ENCODE measurements around the gene CDX1.

- TF ChIP-seq ZNF384 (IDR thresholded peaks at IDR 0.05) (no peak), BHLHE40 (IDR thresholded peaks at IDR 0.05; ENCODE audit: borderline replicate concordance) (no peak), ARNT (IDR thresholded peaks at IDR 0.05) (no peak), NFRKB (IDR thresholded peaks at IDR 0.05) (no peak), FOXK2 (IDR thresholded peaks at IDR 0.05) (no peak), TARDBP (IDR thresholded peaks at IDR 0.05) (no peak)
Observed at GRCh38 chr5:150160448-150161081, 6.0 kb upstream of the CDX1 start.
